Mesodermal cell (in vitro differentiated cells): ENCODE measurements around the gene OR2V1. TPM values are rescaled to one million over a fixed set of nuclear protein-coding genes. Genes with fewer than 3 reads are reported as not detected.
"Not testable (repeated sequence)": the region's sequence is repeated elsewhere in the genome, so short reads cannot be mapped to it uniquely, and the experiment has no call there.

Experiments used
- H3K27ac ChIP-seq: 2 replicates; pipeline ENCODE4 v1.7.0; 2013; ENCODE audit warnings: mild to moderate bottlenecking, low read depth, low read length, moderate library complexity; ENCODE audit not compliant: severe bottlenecking
- H3K36me3 ChIP-seq: 2 replicates; pipeline ENCODE4 v1.7.1; 2013; ENCODE audit warnings: mild to moderate bottlenecking, low read length, moderate library complexity; ENCODE audit not compliant: control insufficient read depth, insufficient read depth
- H3K4me1 ChIP-seq: one replicate; pipeline ENCODE4 v1.7.1; 2013; ENCODE audit warnings: mild to moderate bottlenecking, low read length; ENCODE audit not compliant: insufficient read depth, control insufficient read depth, poor library complexity, severe bottlenecking
- H3K4me3 ChIP-seq: 2 replicates; pipeline ENCODE4 v1.7.0; 2013; ENCODE audit warnings: low read length, control low read depth, mild to moderate bottlenecking; ENCODE audit not compliant: insufficient read depth, poor library complexity, severe bottlenecking; ENCODE audit errors: extremely low read depth
- H3K9me3 ChIP-seq: 2 replicates; pipeline ENCODE4 v1.7.1; 2013; ENCODE audit warnings: mild to moderate bottlenecking, low read length, moderate library complexity; ENCODE audit not compliant: control insufficient read depth
- WGBS, 2 experiments: methylation state at CpG; one replicate each; pipeline ENCODE4 v1.1.5; 2013; ENCODE audit warnings: missing lambda C conversion rate in 2 of 2; ENCODE audit not compliant: insufficient coverage in 2 of 2; 5-methylcytosine and 5-hydroxymethylcytosine counted together
- polyA plus RNA-seq, 2 experiments: library from polyadenylated mRNA; stranded (reverse); fragments of 50-300 nt; gene quantifications; one replicate each; pipeline ENCODE4 v1.2.3, GENCODE V29; 2013

Gene OR2V1, protein sequence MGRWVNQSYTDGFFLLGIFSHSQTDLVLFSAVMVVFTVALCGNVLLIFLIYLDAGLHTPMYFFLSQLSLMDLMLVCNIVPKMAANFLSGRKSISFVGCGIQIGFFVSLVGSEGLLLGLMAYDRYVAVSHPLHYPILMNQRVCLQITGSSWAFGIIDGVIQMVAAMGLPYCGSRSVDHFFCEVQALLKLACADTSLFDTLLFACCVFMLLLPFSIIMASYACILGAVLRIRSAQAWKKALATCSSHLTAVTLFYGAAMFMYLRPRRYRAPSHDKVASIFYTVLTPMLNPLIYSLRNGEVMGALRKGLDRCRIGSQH
- polyA plus RNA-seq (2013, experiment 1 of 2), result not detected
- not detected for polyA plus RNA-seq (2013, experiment 2 of 2)

DNA sequence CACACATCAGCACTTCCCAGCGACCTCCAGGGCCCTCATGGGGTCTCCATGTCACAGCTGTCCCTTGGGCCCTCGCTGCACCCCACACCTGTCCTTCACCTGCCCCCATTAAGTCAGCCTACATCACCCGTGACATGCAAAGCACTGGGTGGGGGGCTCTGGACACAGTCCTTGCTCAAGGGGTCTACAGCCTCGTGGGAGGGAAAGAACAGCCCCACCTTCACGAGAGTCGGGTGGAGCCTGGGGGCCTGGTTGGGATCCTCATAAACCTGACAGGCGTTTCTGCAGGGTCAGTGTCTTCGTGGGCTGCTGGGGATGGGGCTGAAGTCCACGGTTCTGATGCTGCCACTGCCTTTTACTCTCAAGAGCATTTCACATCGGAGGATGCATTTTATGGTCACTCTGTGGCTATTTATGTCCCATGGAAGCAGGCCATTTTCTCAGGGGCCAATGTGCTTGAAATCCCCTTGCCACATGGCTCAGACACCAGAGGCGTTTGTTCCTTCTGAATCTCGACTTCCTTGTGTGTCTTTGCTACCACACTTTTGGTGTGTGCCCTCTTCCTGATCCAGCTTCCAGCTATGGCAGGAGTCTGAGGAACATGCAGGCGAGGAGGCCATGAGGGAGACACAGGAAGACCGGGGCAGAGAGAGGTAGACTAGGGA lies at the start of gene OR2V1:
TSS of gene OR2V1 (minus strand) at position 338 of the 665 bp plus-strand sequence. CDS start 5,865 bp downstream, outside the sequence.
- WGBS, 2 experiments, result 72 to 84% methylated on average over 10 to 14 of the region's 14 CpGs
- no peaks in the 10 kb centered on the region for H3K4me1 ChIP-seq
- no peak within 1 kb of the TSS for H3K4me3 ChIP-seq
- H3K9me3 ChIP-seq, result no peaks in the 10 kb centered on the region
- no peak within 1 kb of the TSS for H3K27ac ChIP-seq
- no peaks in the 10 kb centered on the region for H3K36me3 ChIP-seq

DNA sequence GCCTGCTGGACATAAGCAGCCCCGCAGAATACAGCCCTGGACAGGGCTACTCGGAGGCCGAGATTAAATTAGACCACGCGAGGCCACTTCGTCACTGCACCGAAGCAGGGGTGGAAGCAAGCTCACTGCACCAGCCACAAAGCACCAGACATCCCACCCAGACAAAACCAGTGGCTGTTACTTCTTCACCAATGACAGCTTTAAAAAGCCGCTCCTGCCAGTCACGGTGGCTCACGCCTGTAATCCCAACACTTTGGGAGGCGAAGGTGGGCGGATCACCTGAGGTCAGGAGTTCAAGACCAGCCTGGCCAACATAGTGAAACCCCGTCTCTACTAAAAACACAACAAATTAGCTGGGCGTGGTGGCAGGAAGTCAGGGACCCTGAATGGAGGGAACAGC lies 46.6 kb upstream of the OR2V1 start:
- not testable (repeated sequence) for H3K27ac ChIP-seq, H3K4me1 ChIP-seq, H3K4me3 ChIP-seq, H3K9me3 ChIP-seq, H3K36me3 ChIP-seq
- 63 to 83% methylated on average over 5 to 12 of the region's 14 CpGs for WGBS, 2 experiments

DNA sequence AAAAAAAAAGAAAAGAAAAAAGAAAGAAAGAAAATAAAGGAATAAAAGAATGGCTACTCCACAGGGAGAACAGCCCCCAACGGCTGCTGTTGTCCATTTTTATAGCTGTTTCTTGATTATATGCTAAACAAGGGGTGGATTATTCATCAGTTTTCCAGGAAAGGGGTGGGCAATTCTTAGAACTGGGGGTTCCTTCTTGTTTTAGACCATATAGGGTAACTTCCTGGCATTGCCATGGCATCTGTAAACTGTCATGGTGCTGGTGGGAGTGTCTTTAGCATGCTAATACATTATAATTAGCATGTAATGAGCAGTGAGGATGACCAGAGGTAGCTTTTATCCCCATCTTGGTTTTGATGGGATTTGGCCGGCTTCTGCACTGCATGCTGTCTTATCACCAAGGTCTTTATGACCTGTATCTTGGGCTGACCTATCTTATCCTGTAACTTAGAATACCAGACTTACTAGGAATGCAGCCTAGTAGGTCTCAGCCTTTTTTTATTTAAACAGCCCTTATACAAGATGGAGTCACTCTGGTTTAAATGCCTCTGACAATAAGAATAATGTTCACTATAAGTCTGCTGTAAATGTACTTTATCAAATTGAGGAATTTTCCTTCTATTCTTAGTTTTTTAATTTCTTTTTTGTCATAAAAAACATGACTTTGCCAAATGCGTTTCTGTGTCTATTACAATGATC lies 45.4 kb upstream of the OR2V1 start:
- Histone ChIP-seq H3K9me3 (no peaks in the 10 kb centered on the region), H3K4me1 (no peaks in the 10 kb centered on the region), H3K4me3 (no peak overlapping the region), H3K36me3 (no peaks in the 10 kb centered on the region), H3K27ac (no peak overlapping the region)
- 76 to 96% methylated on average over 2 to 3 of the region's 3 CpGs for WGBS, 2 experiments

DNA sequence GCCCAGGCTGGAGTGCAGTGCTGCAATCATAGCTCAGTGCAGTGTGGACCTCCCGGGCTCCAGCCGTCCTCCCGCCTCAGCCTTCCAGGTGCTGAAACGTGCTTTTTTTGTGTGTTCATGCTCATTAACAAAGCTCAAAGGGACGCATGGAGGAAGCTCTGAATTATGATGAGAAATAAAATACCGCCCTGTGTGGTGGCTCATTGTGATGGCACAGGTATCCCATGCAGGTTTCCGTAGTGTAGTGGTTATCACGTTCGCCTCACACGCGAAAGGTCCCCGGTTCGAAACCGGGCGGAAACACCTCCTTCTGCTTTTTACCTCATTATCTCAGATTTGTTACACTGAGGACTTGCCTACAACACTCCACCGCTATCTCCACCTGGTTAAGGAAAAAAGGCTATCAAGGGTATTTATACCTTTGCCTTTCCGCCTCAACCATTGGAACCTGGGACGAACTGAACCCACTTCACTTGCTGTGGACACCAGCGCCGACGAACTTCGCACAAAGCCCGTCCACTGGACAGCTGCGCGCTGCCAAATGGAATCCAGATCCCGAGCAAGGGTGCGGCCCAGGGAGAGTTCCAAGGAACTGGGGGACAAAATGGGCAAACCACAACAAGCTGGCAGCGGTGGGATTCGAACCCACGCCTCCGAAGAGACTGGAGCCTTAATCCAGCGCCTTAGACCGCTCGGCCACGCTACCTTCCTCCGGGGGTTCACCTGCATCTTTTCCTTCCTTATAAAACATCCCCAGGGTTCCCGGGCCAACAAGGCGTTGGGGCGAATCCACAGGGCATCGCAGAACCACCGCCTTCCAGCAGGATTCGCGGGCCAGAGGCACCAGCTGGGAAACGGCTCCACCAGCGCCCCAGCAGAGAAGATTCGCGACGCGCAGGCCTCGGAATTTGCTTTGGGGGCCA lies 42.7 kb upstream of the OR2V1 start:
- no peaks in the 10 kb centered on the region for H3K9me3 ChIP-seq
- H3K36me3 ChIP-seq, result no peaks in the 10 kb centered on the region
- H3K4me3 ChIP-seq, result peak overlapping the region; percentile 19
- H3K27ac ChIP-seq, result no peak overlapping the region
- peaks cover 7% of the 10 kb centered on the region for H3K4me1 ChIP-seq
- WGBS, 2 experiments, result 1 to 3% methylated on average over 41 to 47 of the region's 50 CpGs

DNA sequence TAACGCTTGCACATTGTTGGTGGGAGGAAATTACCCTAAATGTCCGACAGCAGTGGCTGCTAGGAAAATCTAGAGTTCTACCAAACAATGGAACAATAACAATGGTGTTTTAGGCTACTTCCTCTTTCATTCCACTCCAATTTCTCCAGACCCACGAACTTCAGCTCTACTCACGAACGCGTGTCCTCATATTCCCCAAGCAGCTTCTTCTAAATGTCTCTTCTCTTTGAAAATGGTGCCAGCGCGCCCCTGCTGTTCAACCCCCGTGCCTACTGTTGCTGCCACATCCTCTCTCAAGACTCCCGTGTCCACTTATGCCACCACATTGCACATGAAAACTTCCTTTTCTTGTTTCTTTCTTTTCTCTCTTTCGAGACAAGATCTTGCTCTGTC lies 42.1 kb upstream of the OR2V1 start:
- peaks cover 7% of the 10 kb centered on the region for H3K4me1 ChIP-seq
- H3K4me3 ChIP-seq, result no peak overlapping the region
- no peak overlapping the region for H3K27ac ChIP-seq
- H3K9me3 ChIP-seq, result no peaks in the 10 kb centered on the region
- 30 to 36% methylated on average over 6 to 11 of the region's 11 CpGs for WGBS, 2 experiments
- no peaks in the 10 kb centered on the region for H3K36me3 ChIP-seq

DNA sequence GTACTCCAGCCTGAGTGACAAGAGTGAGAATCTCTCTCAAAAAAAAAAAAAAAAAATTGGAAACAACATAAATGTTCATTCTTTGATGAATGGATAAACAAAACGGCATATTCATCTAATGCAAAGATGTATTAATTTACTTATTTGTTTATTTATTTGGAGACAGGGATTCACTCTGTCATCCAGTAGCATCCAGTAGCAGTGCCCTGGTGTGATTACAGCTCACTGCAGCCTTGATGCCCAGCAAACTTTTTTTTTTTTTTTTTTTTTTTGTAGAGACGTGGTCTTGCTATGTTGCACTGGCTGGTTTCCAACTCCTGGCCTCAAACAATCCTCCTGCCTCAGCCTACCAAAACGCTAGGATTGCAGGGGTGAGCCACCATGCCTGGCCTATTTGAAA lies 40.8 kb upstream of the OR2V1 start:
- H3K27ac ChIP-seq, result no peak overlapping the region
- no peaks in the 10 kb centered on the region for H3K36me3 ChIP-seq
- 20% methylated on average over 1 of the region's 3 CpGs; no CpG with 5 or more reads in 1 of the 2 experiments for WGBS, 2 experiments
- H3K9me3 ChIP-seq, result no peaks in the 10 kb centered on the region
- peaks cover 7% of the 10 kb centered on the region for H3K4me1 ChIP-seq
- H3K4me3 ChIP-seq, result no peak overlapping the region

DNA sequence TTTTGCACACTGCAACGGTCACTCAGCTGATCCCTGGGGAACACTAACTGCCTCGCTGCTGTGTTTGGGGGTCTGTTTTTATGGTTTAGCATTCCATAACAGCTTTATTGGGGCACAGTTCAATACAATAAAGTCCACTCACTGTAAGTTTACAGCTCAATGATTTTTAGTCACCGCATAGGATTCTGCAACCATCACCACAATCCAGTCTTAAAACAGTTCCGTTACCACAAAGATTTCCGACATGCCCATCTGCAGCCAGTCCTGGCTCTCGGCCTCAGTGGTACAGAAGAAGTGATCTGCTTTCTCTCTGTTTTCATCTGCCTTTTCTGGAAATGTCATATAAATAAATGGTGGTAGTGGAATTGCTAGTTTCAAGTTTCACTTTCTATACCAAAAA lies 40.0 kb upstream of the OR2V1 start:
- whole genome bisulfite sequencing, 2 experiments, result 33 to 75% methylated on average over 1 to 3 of the region's 6 CpGs
- Histone ChIP-seq H3K9me3 (no peaks in the 10 kb centered on the region), H3K4me1 (peaks cover 7% of the 10 kb centered on the region), H3K4me3 (no peak overlapping the region), H3K36me3 (no peaks in the 10 kb centered on the region), H3K27ac (no peak overlapping the region)

DNA sequence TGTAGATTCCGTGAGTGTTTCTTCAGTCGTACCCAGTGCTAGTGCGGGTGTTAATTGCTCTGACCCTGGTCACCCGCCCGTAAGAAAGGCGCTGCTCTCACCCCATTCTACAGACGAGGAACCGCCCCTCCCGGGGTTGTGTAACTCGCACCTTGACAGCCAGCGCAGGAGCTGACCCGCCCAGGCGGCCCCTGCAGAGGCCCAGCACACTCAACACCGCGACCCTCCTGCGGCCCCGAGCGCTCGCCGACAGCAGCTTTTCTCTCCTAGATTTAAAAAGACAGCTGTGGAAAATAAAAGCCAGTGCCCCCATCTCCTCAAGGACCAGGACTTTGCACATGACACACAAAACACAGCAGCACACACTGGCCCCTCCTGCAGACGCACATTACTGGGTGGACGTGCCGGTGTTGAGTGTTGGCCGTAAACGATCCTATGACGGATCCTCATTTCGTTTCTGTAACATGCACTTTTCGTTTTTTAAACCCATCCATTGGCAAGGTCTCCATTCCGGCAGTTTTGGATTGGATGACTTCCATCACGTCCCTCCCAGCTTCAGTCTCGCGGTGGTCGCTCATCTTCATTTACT lies 39.4 kb upstream of the OR2V1 start:
- H3K4me3 ChIP-seq, result peak overlapping the region; percentile 29
- H3K9me3 ChIP-seq, result no peaks in the 10 kb centered on the region
- peaks cover 7% of the 10 kb centered on the region for H3K4me1 ChIP-seq
- H3K36me3 ChIP-seq, result no peaks in the 10 kb centered on the region
- 6 to 7% methylated on average over 26 to 27 of the region's 33 CpGs for WGBS, 2 experiments
- H3K27ac ChIP-seq, result no peak overlapping the region

DNA sequence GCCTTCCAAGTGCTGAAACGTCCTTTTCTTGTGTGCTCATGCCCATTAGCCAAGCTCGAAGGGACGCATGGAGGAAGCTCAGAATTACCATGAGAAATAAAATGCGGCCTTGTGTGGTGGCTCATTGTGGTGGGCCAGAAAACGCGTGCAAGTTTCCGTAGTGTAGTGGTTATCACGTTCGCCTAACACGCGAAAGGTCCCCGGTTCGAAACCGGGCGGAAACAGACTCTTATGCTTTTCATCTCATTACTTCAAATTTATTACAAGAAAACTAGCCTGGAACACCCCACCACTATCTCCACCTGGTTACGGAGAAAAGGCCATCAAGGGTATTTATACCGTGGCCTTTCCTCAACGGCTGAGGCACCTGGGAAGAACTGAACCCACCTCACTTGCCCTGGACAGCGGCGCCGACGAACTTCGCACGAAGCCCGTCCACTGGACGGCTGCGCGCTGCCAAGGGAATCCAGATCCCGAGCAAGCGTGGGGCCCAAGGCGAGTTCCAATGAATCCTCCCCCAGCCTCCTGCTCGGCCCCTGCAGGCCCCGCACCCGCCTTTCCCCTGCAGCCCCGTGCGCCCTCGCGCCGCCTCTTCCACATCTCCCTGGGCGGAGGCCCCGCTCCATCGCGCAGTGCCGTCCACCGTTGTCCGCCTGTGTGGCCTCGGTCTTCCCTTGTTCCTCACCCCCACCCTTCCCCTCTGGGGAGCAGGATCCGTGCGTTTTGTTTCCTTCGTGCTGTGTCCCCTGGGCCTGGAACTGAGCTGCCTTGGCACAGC lies 38.7 kb upstream of the OR2V1 start:
- not testable (repeated sequence) for H3K27ac ChIP-seq, H3K36me3 ChIP-seq, H3K4me1 ChIP-seq, H3K9me3 ChIP-seq
- peak overlapping the region; percentile 29 for H3K4me3 ChIP-seq
- WGBS, 2 experiments, result 1 to 2% methylated on average over 28 to 38 of the region's 50 CpGs
